Liver (tissue), 9 donors: Measurements from ENCODE around the gene ABL2. TPM values are rescaled to one million over a fixed set of nuclear protein-coding genes. Genes with fewer than 3 reads are reported as not detected.

ENCODE experiments used
- DNase-seq: peaks from one replicate; pipeline ENCODE4 v3.0.0-alpha.2; 2017; ENCODE audit warnings: low spot score
- H3K27ac ChIP-seq, 2 donors: one replicate each; pipeline ENCODE4 v1.7.0; 2013; ENCODE audit warnings: inconsistent platforms in 2 of 2, low read length in 2 of 2, control low read depth in 1 of 2, low read depth in 1 of 2, mild to moderate bottlenecking in 1 of 2
- H3K27me3 ChIP-seq, 4 donors: one replicate each; pipeline versions ENCODE4 v1.6.1 to v1.7.0; 2013; ENCODE audit warnings: low read length in 3 of 4, inconsistent platforms in 1 of 4, mild to moderate bottlenecking in 1 of 4, moderate library complexity in 1 of 4; ENCODE audit not compliant: control insufficient read depth in 4 of 4, insufficient read depth in 4 of 4
- H3K36me3 ChIP-seq, 4 donors: one replicate each; pipeline versions ENCODE4 v1.6.1 to v1.7.0; 2013; ENCODE audit warnings: low read length in 3 of 4, mild to moderate bottlenecking in 3 of 4, low read depth in 1 of 4, moderate library complexity in 1 of 4; ENCODE audit not compliant: control insufficient read depth in 4 of 4, insufficient read depth in 3 of 4
- H3K4me1 ChIP-seq, 4 donors: one replicate each; pipeline versions ENCODE4 v1.6.1 to v1.7.0; 2013; ENCODE audit warnings: low read length in 3 of 4, mild to moderate bottlenecking in 3 of 4, moderate library complexity in 1 of 4; ENCODE audit not compliant: control insufficient read depth in 4 of 4, insufficient read depth in 4 of 4
- H3K4me3 ChIP-seq, 3 donors: one replicate each; pipeline versions ENCODE4 v1.6.1 to v1.7.0; 2013; ENCODE audit warnings: low read length in 3 of 3, control low read depth in 1 of 3, low read depth in 1 of 3, mild to moderate bottlenecking in 1 of 3
- H3K9ac ChIP-seq, 2 donors: one replicate each; pipeline ENCODE4 v1.7.0; 2013; ENCODE audit warnings: low read length in 2 of 2, mild to moderate bottlenecking in 2 of 2, moderate library complexity in 2 of 2, control low read depth in 1 of 2, low read depth in 1 of 2
- H3K9me3 ChIP-seq, 4 donors: one replicate each; pipeline versions ENCODE4 v1.6.1 to v1.7.0; 2013; ENCODE audit warnings: low read length in 3 of 4; ENCODE audit not compliant: control insufficient read depth in 4 of 4
- FOXA1 ChIP-seq: IDR thresholded peaks from 2 replicates; pipeline ENCODE4 v1.6.1; 2016; ENCODE audit warnings: antibody characterized with exemption
- FOXA2 ChIP-seq: IDR thresholded peaks from 2 replicates; pipeline ENCODE4 v1.6.1; 2016; ENCODE audit warnings: antibody characterized with exemption
- HNF4A ChIP-seq, 2 donors: conservative IDR thresholded peaks; 2 replicates each; pipeline ENCODE4 v1.6.1; 2016; ENCODE audit warnings: antibody characterized with exemption in 2 of 2, mild to moderate bottlenecking in 2 of 2
- HNF4G ChIP-seq: IDR thresholded peaks from 2 replicates; pipeline ENCODE4 v1.6.1; 2016; ENCODE audit warnings: antibody characterized with exemption
- JUND ChIP-seq, 2 donors: IDR thresholded peaks; 2 replicates each; pipeline ENCODE4 v1.6.1; 2016; ENCODE audit warnings: antibody characterized with exemption in 2 of 2
- TAF1 ChIP-seq: conservative IDR thresholded peaks from 2 replicates; pipeline ENCODE4 v1.6.1; 2016; ENCODE audit warnings: antibody characterized with exemption, mild to moderate bottlenecking
- YY1 ChIP-seq: IDR thresholded peaks from 2 replicates; pipeline ENCODE4 v1.6.1; 2016; ENCODE audit warnings: antibody characterized with exemption, mild to moderate bottlenecking
- WGBS: extraction: QIAGEN DNeasy Blood & Tissue Kit; methylation state at CpG from one replicate; pipeline ENCODE4 v1.1.7; 2013; 5-methylcytosine and 5-hydroxymethylcytosine counted together
- polyA plus RNA-seq, 2 donors: library from polyadenylated mRNA; stranded (reverse) in 1 of 2; unstranded in 1 of 2; fragments of 200-250 nt in 1 of 2; fragments of >200 nt in 1 of 2; fragmentation: Nextera tagmentation in 1 of 2; extraction: Ambion mirVana in 1 of 2; gene quantifications; one replicate each; pipeline versions ENCODE4 v1.2.1 to v1.2.3, GENCODE V29; 2013 to 2015
- total RNA-seq, 2 donors: library from RNA; depleted of rRNA; stranded (reverse); fragments of >200 nt; gene quantifications; one replicate each; pipeline ENCODE4 v1.2.3, GENCODE V29; 2014
- TF ChIP-seq, protein P1 (sequence below): IDR thresholded peaks from 2 replicates; pipeline ENCODE4 v1.6.1; 2016; ENCODE audit warnings: antibody characterized with exemption, mild to moderate bottlenecking
- TF ChIP-seq, protein P2 (sequence below): IDR thresholded peaks from 2 replicates; pipeline ENCODE4 v1.6.1; 2016; ENCODE audit warnings: antibody characterized with exemption
- donor health status: healthy.
- donor health status: healthy.
- donor health status: healthy.
- donor health status: healthy.
- donor health status: healthy.

Gene ABL2
- total and polyA plus RNA-seq, 4 donors = 1.8 to 7.8 (median 3.4) TPM

DNA sequence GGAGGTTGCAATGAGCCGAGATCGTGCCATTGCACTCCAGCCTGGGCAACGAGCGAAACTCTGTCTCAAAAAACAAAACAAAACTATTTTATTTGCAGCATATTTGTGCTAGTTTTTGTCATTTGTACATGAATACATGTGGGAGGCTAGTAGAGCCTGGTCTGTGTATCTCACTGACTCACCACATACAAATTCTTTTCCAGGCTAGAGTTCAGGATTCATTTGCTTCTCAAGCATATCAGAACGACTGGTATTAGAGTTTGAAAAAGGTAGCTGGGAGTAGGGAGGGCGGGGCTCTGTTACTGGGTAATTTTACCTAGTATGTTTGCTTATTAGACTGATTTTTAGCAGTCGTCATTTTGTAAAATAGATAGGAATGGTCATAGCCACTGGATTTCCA lies 152.1 kb downstream of the ABL2 start:
- Histone ChIP-seq H3K36me3 (peaks cover 0 to 4% (median under 1%) of the 10 kb centered on the region in 4 donors), H3K4me1 (peaks cover 2 to 13% (median 7%) of the 10 kb centered on the region in 4 donors), H3K9ac (no peak overlapping the region), H3K9me3 (no peaks in the 10 kb centered on the region), H3K4me3 (no peak overlapping the region), H3K27ac (no peak overlapping the region), H3K27me3 (no peaks in the 10 kb centered on the region)
- WGBS = 89% methylated on average over 7 of the region's 7 CpGs
- DNase-seq = no peak
- TF ChIP-seq, protein P1, sequence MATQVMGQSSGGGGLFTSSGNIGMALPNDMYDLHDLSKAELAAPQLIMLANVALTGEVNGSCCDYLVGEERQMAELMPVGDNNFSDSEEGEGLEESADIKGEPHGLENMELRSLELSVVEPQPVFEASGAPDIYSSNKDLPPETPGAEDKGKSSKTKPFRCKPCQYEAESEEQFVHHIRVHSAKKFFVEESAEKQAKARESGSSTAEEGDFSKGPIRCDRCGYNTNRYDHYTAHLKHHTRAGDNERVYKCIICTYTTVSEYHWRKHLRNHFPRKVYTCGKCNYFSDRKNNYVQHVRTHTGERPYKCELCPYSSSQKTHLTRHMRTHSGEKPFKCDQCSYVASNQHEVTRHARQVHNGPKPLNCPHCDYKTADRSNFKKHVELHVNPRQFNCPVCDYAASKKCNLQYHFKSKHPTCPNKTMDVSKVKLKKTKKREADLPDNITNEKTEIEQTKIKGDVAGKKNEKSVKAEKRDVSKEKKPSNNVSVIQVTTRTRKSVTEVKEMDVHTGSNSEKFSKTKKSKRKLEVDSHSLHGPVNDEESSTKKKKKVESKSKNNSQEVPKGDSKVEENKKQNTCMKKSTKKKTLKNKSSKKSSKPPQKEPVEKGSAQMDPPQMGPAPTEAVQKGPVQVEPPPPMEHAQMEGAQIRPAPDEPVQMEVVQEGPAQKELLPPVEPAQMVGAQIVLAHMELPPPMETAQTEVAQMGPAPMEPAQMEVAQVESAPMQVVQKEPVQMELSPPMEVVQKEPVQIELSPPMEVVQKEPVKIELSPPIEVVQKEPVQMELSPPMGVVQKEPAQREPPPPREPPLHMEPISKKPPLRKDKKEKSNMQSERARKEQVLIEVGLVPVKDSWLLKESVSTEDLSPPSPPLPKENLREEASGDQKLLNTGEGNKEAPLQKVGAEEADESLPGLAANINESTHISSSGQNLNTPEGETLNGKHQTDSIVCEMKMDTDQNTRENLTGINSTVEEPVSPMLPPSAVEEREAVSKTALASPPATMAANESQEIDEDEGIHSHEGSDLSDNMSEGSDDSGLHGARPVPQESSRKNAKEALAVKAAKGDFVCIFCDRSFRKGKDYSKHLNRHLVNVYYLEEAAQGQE = no peak
- TF ChIP-seq HNF4A (conservative IDR thresholded peaks at IDR 0.05) (no peak), HNF4G (no peak)

DNA sequence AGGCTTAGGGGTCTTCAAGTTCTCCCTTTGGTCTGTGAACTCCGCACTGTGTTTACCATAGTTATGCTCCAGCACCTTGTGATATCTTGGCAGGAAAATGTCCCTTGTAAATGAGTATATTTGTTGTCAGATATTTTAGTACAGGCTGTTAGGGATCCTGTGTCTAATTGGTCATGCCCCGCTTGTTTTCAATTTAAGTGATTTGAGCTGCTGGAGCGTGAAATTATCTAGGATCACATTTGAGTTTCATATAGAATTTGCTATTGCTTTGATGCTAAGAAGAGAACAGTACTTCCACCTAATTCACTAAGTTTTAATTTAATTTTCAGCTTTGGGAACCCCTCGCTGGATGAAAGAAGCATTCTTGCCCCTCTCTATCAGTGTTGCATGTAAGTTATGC lies 163.0 kb downstream of the ABL2 start:
- Histone ChIP-seq H3K36me3 (peaks cover 2 to 25% (median 13%) of the 10 kb centered on the region in 4 donors), H3K9ac (no peak overlapping the region), H3K4me1 (no peaks in the 10 kb centered on the region), H3K27ac (no peak overlapping the region), H3K9me3 (no peaks in the 10 kb centered on the region), H3K27me3 (no peaks in the 10 kb centered on the region), H3K4me3 (no peak overlapping the region)
- DNase-seq = no peak
- no peak for TF ChIP-seq FOXA1
- TF ChIP-seq, protein P1 = no peak
- TF ChIP-seq, protein P2, sequence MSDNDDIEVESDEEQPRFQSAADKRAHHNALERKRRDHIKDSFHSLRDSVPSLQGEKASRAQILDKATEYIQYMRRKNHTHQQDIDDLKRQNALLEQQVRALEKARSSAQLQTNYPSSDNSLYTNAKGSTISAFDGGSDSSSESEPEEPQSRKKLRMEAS = no peak
- no peak for TF ChIP-seq TAF1
- TF ChIP-seq JUND (IDR thresholded peaks at IDR 0.05) = no peak
- no peak for TF ChIP-seq HNF4A (conservative IDR thresholded peaks at IDR 0.05)
- no peak for TF ChIP-seq YY1
- no peak for TF ChIP-seq FOXA2
- WGBS = 97% methylated on average over 4 of the region's 4 CpGs
